GM12891 (cell line): Measurements from ENCODE around the gene SPRED1.

ENCODE experiments used
- PAX5 ChIP-seq: IDR thresholded peaks from 2 replicates; pipeline ENCODE4 v1.6.1; 2011; ENCODE audit warnings: low read length, moderate library complexity, mild to moderate bottlenecking; ENCODE audit not compliant: insufficient read depth, severe bottlenecking
- POLR2A ChIP-seq: IDR thresholded peaks from 2 replicates; pipeline ENCODE4 v1.6.1; 2011; ENCODE audit warnings: low read depth, low read length, control low read depth
- POLR2AphosphoS5 ChIP-seq: IDR thresholded peaks from 2 replicates; pipeline ENCODE4 v1.6.1; 2011; ENCODE audit warnings: low read depth, low read length, control low read depth
- POU2F2 ChIP-seq: IDR thresholded peaks from 2 replicates; pipeline ENCODE4 v1.6.1; 2011; ENCODE audit warnings: low read depth, mild to moderate bottlenecking, control low read depth, low read length, moderate library complexity
- SPI1 ChIP-seq: IDR thresholded peaks from 2 replicates; pipeline ENCODE4 v1.6.1; 2011; ENCODE audit warnings: low read depth, low read length, control low read depth
- TAF1 ChIP-seq: IDR thresholded peaks from 2 replicates; pipeline ENCODE4 v1.6.1; 2011; ENCODE audit warnings: low read depth, low read length, control low read depth

GRCh38 chr15:38307861-38308641 lies 55.4 kb downstream of the SPRED1 start:
- TF ChIP-seq POLR2AphosphoS5 (no peak), SPI1 (no peak), POLR2A (no peak), TAF1 (no peak), POU2F2 (no peak), PAX5 (no peak)
